Activated naive CD4-positive, alpha-beta T cell (primary cell): ENCODE measurements around the gene BAD.
A peak's percentile ranks its signal among the peaks of the same experiment; 100 is the strongest.

Experiments
- DNase-seq, 4 experiments: peaks; one replicate each; lab custom pipeline; 2025; lab: John Stamatoyannopoulos, UW

The BAD gene

GRCh38 chr11:64229090-64229743 lies 55.2 kb downstream of the BAD start:
- DNase-seq = no peak

DNA sequence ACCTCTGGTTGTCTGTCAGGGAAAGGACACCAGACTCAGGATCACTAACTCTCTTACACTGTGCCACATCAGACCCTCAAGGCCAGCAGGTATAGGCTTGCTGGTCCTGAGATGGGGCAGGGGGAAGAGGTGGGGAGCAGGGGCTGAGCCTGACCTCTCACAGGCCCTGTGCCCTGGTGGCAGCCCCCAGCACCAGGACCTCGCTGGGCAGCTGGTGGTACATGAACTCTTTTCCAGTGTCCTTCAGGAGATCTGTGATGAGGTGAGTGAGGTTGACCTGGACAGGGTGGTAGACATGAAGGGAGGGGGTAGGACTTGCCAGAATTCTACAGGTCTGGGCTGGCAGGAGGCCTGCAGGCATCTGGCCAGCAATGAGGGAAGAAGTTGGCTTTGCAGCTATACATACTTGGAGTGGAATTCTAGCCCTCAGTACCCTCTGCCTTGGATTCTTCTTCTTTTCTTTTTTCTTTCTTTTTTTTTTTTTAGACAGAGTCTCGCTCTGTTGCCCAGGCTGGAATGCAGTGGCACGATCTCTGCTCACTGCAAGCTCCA lies 57.0 kb downstream of the BAD start:
- DNase-seq = no peak

DNA sequence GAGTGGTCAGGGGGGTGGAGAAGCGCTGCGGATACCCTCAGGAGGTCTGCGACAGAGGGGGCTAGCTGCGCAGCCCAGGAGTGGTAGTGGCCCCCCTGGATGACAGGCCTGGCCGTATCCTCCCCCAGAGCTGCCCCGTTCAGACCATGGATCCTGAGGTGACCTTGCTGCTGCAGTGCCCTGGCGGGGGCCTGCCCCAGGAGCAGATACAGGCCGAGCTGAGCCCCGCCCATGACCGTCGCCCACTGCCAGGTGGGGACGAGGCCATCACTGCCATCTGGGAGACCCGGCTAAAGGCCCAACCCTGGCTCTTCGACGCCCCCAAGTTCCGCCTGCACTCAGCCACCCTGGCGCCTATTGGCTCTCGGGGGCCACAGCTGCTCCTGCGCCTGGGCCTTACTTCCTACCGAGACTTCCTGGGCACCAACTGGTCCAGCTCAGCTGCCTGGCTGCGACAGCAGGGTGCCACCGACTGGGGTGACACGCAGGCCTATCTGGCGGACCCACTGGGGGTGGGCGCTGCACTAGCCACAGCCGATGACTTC lies 57.9 kb downstream of the BAD start:
- peak in 1 of 4 experiments; percentile 36 for DNase-seq

DNA sequence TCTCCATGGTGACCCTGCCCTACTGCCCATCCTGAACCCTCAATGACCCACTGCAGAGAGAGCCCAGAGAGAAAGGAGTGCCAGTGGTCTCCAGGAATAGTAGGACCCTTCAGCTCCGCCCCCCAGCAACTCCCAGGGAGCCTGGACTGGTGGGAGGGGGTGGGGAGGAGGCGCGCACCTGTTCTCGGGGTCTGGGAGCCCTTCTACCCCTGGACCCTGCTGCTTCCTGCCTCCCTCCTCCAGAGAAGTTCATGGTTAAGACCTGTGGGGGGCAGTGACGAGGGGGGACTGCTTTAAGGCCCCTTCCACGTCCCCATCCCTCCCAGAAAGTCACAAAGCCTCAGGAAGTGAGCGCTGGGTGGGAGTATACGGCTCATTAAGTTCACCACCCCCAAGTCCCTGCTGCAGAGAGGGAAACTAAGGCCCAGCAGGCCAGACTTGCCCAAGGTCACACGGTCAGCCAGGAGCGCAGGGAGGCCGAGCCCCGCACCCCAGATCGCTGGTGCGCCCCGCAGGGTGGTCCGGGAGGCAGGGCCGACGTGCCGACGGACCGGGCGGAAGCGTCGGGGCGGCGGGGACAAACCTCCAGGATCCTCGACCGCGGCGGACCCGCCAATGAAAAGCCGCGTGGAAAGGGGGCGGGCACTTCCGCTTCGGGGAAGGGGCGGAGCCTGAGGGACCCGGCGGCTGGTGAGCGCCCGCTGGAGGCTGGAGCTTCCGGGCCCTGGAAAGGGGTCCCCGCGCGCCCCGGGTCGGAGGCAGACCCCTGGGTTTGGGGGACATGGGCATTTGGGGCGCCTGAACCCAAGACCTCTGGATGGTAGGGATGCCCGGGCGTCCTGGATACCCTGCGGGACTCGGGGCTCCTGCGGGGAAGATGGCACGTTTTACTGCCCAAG lies 58.6 kb downstream of the BAD start, which contains the start of the genes NUDT22 and TRPT1:
Gene NUDT22, plus strand, starts transcription at position 667 of the 899 bp plus-strand sequence. CDS start 379 bp downstream, outside the sequence.
Gene TRPT1, minus strand, starts transcription at position 579 of the 899 bp plus-strand sequence. Its CDS starts 326 bp downstream, at position 253.
- DNase-seq = peak; percentile 78 to 90 (median 82)

DNA sequence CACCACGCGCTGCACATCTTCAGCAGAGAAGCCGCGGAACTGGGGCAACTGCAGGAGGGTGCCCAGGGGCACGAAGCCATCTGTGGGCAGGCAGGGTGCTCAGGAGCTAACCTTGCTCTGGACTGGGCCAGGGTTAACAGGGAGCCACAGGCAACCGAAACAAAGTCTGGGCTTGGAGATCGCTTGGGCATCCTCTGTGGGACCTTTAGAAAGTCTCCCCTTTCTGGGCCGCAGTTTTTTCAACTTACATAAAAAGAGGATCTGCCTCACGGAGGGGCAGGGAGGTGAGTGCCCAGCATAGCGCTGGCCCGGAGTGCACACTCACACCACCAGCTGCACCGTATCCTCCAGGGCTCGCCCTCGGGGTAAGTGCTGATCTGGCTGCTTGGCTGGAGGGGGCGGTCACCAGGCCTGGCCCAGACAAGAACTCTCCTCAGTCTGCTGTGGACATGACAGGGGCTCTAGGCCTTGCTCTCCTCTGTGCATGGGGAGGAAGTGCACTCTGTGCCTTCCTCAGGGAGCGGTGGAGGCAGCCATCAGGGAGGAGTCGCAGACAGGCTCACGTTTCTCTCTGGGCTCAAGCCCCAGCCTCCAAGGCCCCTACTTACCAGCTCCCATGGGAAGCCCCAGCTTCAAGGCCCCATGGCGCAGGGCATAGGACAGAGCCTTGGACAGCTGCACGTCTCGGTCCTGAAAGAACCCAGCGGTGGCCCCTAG lies 59.4 kb downstream of the BAD start:
- DNase-seq = no peak

GRCh38 chr11:64224151-64224890 lies 60.1 kb downstream of the BAD start:
- no peak for DNase-seq

DNA sequence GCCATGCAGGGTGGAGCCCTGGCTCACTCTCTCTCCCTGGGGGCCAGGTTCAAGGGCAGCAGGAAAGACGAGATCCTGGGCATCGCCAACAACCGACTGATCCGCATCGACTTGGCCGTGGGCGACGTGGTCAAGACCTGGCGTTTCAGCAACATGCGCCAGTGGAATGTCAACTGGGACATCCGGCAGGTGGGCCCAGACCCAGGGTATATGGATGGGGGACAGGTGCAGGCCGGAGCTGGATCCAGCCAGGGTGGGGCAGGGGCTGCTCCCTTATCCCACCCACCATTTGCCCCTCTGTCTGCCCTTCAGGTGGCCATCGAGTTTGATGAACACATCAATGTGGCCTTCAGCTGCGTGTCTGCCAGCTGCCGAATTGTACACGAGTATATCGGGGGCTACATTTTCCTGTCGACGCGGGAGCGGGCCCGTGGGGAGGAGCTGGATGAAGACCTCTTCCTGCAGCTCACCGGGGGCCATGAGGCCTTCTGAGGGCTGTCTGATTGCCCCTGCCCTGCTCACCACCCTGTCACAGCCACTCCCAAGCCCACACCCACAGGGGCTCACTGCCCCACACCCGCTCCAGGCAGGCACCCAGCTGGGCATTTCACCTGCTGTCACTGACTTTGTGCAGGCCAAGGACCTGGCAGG lies 61.3 kb downstream of the BAD start:
- no peak for DNase-seq

GRCh38 chr11:64222651-64223000 lies 61.8 kb downstream of the BAD start:
- no peak for DNase-seq

DNA sequence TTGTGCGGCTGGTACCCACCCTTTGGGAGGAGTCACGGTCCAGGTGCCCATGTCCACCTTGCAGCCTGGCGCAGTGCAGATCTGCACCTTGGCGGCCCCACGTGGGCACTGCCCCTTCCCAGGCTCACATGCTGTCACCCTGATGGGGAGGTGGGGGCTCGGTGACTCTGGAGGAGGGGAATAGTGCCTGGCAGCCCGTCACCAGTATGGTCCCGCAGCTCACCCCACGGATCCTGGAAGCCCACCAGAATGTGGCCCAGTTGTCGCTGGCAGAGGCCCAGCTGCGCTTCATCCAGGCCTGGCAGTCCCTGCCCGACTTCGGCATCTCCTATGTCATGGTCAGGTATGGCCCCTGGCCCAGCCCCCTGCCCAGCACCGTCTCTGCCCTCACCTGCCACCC lies 63.7 kb downstream of the BAD start:
- no peak for DNase-seq

GRCh38 chr11:64220271-64220670 lies 64.2 kb downstream of the BAD start:
- DNase-seq = no peak
